ENCODE measurements around the gene KAT2A.

Gene KAT2A

DNA sequence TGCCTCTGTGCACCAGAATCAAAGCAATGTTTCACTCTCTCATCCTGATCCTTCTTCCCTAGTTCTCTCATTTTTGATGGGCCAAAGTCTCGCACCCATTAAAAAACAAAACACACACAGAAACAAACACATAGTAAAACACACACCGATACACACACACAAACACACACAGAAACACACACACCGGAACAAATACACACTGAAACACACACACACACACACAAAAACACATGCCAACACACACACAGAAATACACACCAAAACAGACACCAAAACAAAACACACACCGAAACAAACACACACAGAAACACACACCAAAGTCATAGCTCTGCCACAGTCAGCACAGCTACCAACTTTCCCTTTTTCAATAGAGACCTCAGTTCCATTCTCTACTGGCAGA lies 10.1 kb upstream of the KAT2A start (continued):
- TF ChIP-seq RARB (CRISPR knock-in tag; IDR thresholded peaks at IDR 0.05) = no peak

DNA sequence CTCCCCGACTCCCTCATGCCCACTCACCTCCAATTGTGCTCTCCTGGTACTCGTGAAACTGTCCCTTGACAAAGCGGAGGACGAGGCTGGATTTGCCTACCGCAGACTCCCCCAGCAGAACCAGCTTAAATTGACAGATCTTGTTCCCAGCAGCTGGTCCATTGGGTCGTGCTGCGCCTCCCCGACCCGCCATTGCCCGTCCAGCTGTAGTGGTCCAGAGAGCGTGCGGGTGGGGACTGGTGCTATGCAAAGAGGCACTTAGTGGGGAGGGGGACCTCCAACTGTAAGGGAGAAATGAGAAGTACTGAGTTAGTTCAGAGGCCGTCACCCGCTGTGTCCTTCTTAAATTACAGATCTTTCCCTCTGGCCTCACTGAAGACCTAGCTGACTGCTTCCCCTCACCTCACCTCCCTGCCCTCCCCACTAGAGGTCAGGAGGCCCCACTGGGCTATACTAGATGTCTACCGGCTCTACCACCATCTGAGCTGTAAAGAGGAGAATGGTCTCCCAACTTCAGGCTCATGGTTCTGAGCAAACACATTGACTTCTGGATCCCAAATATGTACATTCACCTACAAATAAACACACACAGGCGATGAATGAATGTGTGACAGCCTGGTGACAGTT lies 9.3 kb upstream of the KAT2A start:
- TF ChIP-seq ARNTL (CRISPR knock-in tag; IDR thresholded peaks at IDR 0.05; ENCODE audit: borderline replicate concordance, low read depth) (no peak), ZNF565 (CRISPR knock-in tag; conservative IDR thresholded peaks at IDR 0.05; ENCODE audit: low read depth) (no peak), ZFP3 (CRISPR knock-in tag; IDR thresholded peaks at IDR 0.05) (no peak), ZC3H10 (CRISPR knock-in tag; IDR thresholded peaks at IDR 0.05) (no peak), POU6F1 (CRISPR knock-in tag; IDR thresholded peaks at IDR 0.05; ENCODE audit: borderline replicate concordance, low read depth) (no peak), ESRRG (CRISPR knock-in tag; IDR thresholded peaks at IDR 0.05) (no peak), ZFP30 (CRISPR knock-in tag; IDR thresholded peaks at IDR 0.05) (no peak), PATZ1 (CRISPR knock-in tag; IDR thresholded peaks at IDR 0.05; ENCODE audit: borderline replicate concordance) (no peak), PPARA (CRISPR knock-in tag; IDR thresholded peaks at IDR 0.05; ENCODE audit: borderline replicate concordance) (no peak), GLIS3 (CRISPR knock-in tag; IDR thresholded peaks at IDR 0.05) (no peak), TCF4 (CRISPR knock-in tag; IDR thresholded peaks at IDR 0.05; ENCODE audit: borderline replicate concordance) (no peak), ZNF70 (CRISPR knock-in tag; IDR thresholded peaks at IDR 0.05) (no peak), CSDC2 (CRISPR knock-in tag; IDR thresholded peaks at IDR 0.05) (no peak)
- TF ChIP-seq, protein P1, sequence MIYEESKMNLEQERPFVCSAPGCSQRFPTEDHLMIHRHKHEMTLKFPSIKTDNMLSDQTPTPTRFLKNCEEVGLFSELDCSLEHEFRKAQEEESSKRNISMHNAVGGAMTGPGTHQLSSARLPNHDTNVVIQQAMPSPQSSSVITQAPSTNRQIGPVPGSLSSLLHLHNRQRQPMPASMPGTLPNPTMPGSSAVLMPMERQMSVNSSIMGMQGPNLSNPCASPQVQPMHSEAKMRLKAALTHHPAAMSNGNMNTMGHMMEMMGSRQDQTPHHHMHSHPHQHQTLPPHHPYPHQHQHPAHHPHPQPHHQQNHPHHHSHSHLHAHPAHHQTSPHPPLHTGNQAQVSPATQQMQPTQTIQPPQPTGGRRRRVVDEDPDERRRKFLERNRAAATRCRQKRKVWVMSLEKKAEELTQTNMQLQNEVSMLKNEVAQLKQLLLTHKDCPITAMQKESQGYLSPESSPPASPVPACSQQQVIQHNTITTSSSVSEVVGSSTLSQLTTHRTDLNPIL (CRISPR knock-in tag; IDR thresholded peaks at IDR 0.05; ENCODE audit: low read depth) = no peak
- TF ChIP-seq, protein P2, sequence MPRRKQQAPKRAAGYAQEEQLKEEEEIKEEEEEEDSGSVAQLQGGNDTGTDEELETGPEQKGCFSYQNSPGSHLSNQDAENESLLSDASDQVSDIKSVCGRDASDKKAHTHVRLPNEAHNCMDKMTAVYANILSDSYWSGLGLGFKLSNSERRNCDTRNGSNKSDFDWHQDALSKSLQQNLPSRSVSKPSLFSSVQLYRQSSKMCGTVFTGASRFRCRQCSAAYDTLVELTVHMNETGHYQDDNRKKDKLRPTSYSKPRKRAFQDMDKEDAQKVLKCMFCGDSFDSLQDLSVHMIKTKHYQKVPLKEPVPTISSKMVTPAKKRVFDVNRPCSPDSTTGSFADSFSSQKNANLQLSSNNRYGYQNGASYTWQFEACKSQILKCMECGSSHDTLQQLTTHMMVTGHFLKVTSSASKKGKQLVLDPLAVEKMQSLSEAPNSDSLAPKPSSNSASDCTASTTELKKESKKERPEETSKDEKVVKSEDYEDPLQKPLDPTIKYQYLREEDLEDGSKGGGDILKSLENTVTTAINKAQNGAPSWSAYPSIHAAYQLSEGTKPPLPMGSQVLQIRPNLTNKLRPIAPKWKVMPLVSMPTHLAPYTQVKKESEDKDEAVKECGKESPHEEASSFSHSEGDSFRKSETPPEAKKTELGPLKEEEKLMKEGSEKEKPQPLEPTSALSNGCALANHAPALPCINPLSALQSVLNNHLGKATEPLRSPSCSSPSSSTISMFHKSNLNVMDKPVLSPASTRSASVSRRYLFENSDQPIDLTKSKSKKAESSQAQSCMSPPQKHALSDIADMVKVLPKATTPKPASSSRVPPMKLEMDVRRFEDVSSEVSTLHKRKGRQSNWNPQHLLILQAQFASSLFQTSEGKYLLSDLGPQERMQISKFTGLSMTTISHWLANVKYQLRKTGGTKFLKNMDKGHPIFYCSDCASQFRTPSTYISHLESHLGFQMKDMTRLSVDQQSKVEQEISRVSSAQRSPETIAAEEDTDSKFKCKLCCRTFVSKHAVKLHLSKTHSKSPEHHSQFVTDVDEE (CRISPR knock-in tag; IDR thresholded peaks at IDR 0.05) = no peak
- ATAC-seq = no peak

- no peak for ATAC-seq
- no peak for TF ChIP-seq GLIS3 (CRISPR knock-in tag; IDR thresholded peaks at IDR 0.05)
These were observed 8.1 kb upstream of the KAT2A start for GRCh38 chr17:42129109-42129837.

GRCh38 chr17:42127414-42127813 lies 6.2 kb upstream of the KAT2A start:
- TF ChIP-seq ZFP30 (CRISPR knock-in tag; IDR thresholded peaks at IDR 0.05) (no peak), OSR1 (CRISPR knock-in tag; IDR thresholded peaks at IDR 0.05) (no peak), ESRRG (CRISPR knock-in tag; IDR thresholded peaks at IDR 0.05) (no peak), SNAI2 (CRISPR knock-in tag; IDR thresholded peaks at IDR 0.05) (no peak), TOX (CRISPR knock-in tag; IDR thresholded peaks at IDR 0.05; ENCODE audit: borderline replicate concordance) (no peak), POU6F1 (CRISPR knock-in tag; IDR thresholded peaks at IDR 0.05; ENCODE audit: borderline replicate concordance, low read depth) (no peak), ZNF565 (CRISPR knock-in tag; conservative IDR thresholded peaks at IDR 0.05; ENCODE audit: low read depth) (no peak), BACH2 (CRISPR knock-in tag; IDR thresholded peaks at IDR 0.05; ENCODE audit: borderline replicate concordance) (no peak), PATZ1 (CRISPR knock-in tag; IDR thresholded peaks at IDR 0.05; ENCODE audit: borderline replicate concordance) (no peak), RARB (CRISPR knock-in tag; IDR thresholded peaks at IDR 0.05) (no peak), CSDC2 (CRISPR knock-in tag; IDR thresholded peaks at IDR 0.05) (no peak)
- TF ChIP-seq, protein P1 (CRISPR knock-in tag; IDR thresholded peaks at IDR 0.05; ENCODE audit: low read depth) = no peak
- no peak for ATAC-seq
